WTC11 (cell line): ENCODE measurements around the gene SH3GL2. TPM values are rescaled to one million over a fixed set of nuclear protein-coding genes. Genes with fewer than 3 reads are reported as not detected.

Experiments
- ATAC-seq: fragments of 200-7000 bp; cut with Tn5 transposase; 2 replicates; pipeline ENCODE4 v1.10.0; 2021; ENCODE audit warnings: mild to moderate bottlenecking, moderate library complexity
- CTCF ChIA-PET: fragments of 300-600 bp; sonication (Branson Sonifier 250); formaldehyde crosslinking; loops from one replicate; lab custom pipeline; 2021; ENCODE audit warnings: antibody characterized with exemption; lab: Charles Lee
- POLR2A ChIA-PET: fragments of 350-600 bp; sonication (Branson Sonifier 250); formaldehyde crosslinking; loops from one replicate; lab custom pipeline; 2021; ENCODE audit warnings: antibody characterized with exemption; lab: Charles Lee
- DNase-seq: peaks from one replicate; pipeline ENCODE4 v3.0.0; 2021; ENCODE audit warnings: low spot score
- H3K27ac Mint-ChIP-seq: 2 replicates; pipeline ENCODE4 v1.8.0; 2021; ENCODE audit warnings: mixed read lengths
- H3K27me3 Mint-ChIP-seq: 2 replicates; pipeline ENCODE4 v1.8.0; 2021; ENCODE audit warnings: low read depth, mild to moderate bottlenecking, moderate library complexity, mixed read lengths
- H3K36me3 Mint-ChIP-seq: 2 replicates; pipeline ENCODE4 v1.8.0; 2021; ENCODE audit warnings: mixed read lengths
- H3K4me1 Mint-ChIP-seq: 2 replicates; pipeline ENCODE4 v1.8.0; 2022; ENCODE audit warnings: mixed read lengths
- H3K4me3 Mint-ChIP-seq: 2 replicates; pipeline ENCODE4 v1.8.0; 2021; ENCODE audit warnings: mild to moderate bottlenecking, moderate library complexity, mixed read lengths
- H3K9me3 Mint-ChIP-seq: 2 replicates; pipeline ENCODE4 v1.8.0; 2021; ENCODE audit warnings: mixed read lengths
- ATF3 ChIP-seq: sonication (generic); formaldehyde crosslinking; conservative IDR thresholded peaks from 2 replicates; pipeline ENCODE4 v1.8.1; 2022; ENCODE audit warnings: mild to moderate bottlenecking, missing genetic modification reagents
- CTCF ChIP-seq: fragments of 200-600 bp; IDR thresholded peaks from 2 replicates; pipeline ENCODE4 v1.8.0; 2022; ENCODE audit warnings: antibody characterized with exemption
- E2F5 ChIP-seq: sonication (generic); formaldehyde crosslinking; IDR thresholded peaks from 2 replicates; pipeline ENCODE4 v1.8.1; 2022; ENCODE audit warnings: mild to moderate bottlenecking, moderate library complexity, missing genetic modification reagents
- FOXP1 ChIP-seq: sonication (generic); formaldehyde crosslinking; IDR thresholded peaks from 2 replicates; pipeline ENCODE4 v1.8.0; 2022; ENCODE audit warnings: missing genetic modification reagents, mild to moderate bottlenecking, moderate library complexity, borderline replicate concordance
- MYBL2 ChIP-seq: sonication (generic); formaldehyde crosslinking; IDR thresholded peaks from 2 replicates; pipeline ENCODE4 v1.8.1; 2023; ENCODE audit warnings: mild to moderate bottlenecking, moderate library complexity, missing genetic modification reagents
- NFATC4 ChIP-seq: fragments of 250-450 bp; sonication (Bioruptor Pico); IDR thresholded peaks from 2 replicates; pipeline ENCODE4 v1.9.0; 2021; ENCODE audit warnings: mild to moderate bottlenecking
- NFE2L1 ChIP-seq: sonication (generic); formaldehyde crosslinking; IDR thresholded peaks from 2 replicates; pipeline ENCODE4 v1.8.1; 2023; ENCODE audit warnings: missing genetic modification reagents
- NFYB ChIP-seq: sonication (generic); formaldehyde crosslinking; conservative IDR thresholded peaks from 2 replicates; pipeline ENCODE4 v1.8.0; 2022; ENCODE audit warnings: low read depth, missing genetic modification reagents
- TCF7 ChIP-seq: sonication (generic); formaldehyde crosslinking; IDR thresholded peaks from 2 replicates; pipeline ENCODE4 v1.8.0; 2022; ENCODE audit warnings: mild to moderate bottlenecking, low read depth, missing genetic modification reagents, moderate library complexity
- ZNF121 ChIP-seq: sonication (generic); formaldehyde crosslinking; IDR thresholded peaks from 2 replicates; pipeline ENCODE4 v1.8.0; 2023; ENCODE audit warnings: missing genetic modification reagents
- ZNF138 ChIP-seq: sonication (generic); formaldehyde crosslinking; conservative IDR thresholded peaks from 2 replicates; pipeline ENCODE4 v1.8.1; 2022; ENCODE audit warnings: mild to moderate bottlenecking, moderate library complexity, missing genetic modification reagents
- ZNF423 ChIP-seq: fragments of 250-450 bp; sonication (Bioruptor Pico); IDR thresholded peaks from 2 replicates; pipeline ENCODE4 v2.1.2; 2022; ENCODE audit warnings: mild to moderate bottlenecking, moderate library complexity
- ZSCAN18 ChIP-seq: fragments of 250-450 bp; sonication (Bioruptor Pico); IDR thresholded peaks from 2 replicates; pipeline ENCODE4 v2.1.2; 2022; ENCODE audit warnings: mild to moderate bottlenecking, moderate library complexity
- total RNA-seq: library from RNA; stranded (reverse); gene quantifications from 3 replicates; pipeline ENCODE4 v1.2.3, GENCODE V29; 2021
- TF ChIP-seq, protein P1 (sequence below): fragments of 250-450 bp; sonication (Bioruptor Pico); IDR thresholded peaks from 2 replicates; pipeline ENCODE4 v1.9.0; 2021; ENCODE audit warnings: moderate library complexity, mild to moderate bottlenecking, inconsistent platforms, borderline replicate concordance
- TF ChIP-seq, protein P2 (sequence below): sonication (generic); formaldehyde crosslinking; conservative IDR thresholded peaks from 2 replicates; pipeline ENCODE4 v1.8.1; 2023; ENCODE audit warnings: mild to moderate bottlenecking, low read depth, missing genetic modification reagents, moderate library complexity
- TF ChIP-seq, protein P3 (sequence below): sonication (generic); formaldehyde crosslinking; IDR thresholded peaks from 2 replicates; pipeline ENCODE4 v1.8.1; 2023; ENCODE audit warnings: mild to moderate bottlenecking, missing genetic modification reagents, borderline replicate concordance
- TF ChIP-seq, protein P4 (sequence below): sonication (generic); formaldehyde crosslinking; IDR thresholded peaks from 2 replicates; pipeline ENCODE4 v1.8.1; 2023; ENCODE audit warnings: mild to moderate bottlenecking, missing genetic modification reagents, moderate library complexity

SH3GL2 gene
- total RNA-seq, 1 experiment from 2014 or later = 4.2 TPM

DNA sequence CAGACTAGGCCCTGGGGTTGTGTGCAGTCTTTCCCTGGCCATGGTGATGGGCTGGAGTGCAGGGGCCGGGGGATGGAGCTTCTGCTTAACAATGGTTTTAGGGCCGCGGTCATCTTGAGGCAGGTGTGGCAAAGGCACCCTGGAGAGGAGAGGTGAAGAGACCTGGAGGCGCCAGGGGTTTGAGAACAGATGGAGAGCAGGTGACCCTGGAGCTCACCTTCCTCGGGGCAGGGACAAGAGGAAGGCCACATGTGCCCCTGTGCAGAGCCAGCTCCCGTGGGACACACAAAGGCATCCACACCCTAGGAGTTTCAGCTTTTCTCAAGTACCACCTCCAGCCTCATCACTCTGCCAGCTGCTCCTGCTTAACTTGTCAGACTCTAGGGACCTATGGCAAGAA, 46.4 kb upstream of the SH3GL2 start (continued):
- TF ChIP-seq FOXP1 = no peak
- TF ChIP-seq, protein P1, sequence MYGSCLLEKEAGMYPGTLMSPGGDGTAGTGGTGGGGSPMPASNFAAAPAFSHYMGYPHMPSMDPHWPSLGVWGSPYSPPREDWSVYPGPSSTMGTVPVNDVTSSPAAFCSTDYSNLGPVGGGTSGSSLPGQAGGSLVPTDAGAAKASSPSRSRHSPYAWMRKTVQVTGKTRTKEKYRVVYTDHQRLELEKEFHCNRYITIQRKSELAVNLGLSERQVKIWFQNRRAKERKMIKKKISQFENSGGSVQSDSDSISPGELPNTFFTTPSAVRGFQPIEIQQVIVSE (CRISPR knock-in tag) = no peak
- TF ChIP-seq, protein P2, sequence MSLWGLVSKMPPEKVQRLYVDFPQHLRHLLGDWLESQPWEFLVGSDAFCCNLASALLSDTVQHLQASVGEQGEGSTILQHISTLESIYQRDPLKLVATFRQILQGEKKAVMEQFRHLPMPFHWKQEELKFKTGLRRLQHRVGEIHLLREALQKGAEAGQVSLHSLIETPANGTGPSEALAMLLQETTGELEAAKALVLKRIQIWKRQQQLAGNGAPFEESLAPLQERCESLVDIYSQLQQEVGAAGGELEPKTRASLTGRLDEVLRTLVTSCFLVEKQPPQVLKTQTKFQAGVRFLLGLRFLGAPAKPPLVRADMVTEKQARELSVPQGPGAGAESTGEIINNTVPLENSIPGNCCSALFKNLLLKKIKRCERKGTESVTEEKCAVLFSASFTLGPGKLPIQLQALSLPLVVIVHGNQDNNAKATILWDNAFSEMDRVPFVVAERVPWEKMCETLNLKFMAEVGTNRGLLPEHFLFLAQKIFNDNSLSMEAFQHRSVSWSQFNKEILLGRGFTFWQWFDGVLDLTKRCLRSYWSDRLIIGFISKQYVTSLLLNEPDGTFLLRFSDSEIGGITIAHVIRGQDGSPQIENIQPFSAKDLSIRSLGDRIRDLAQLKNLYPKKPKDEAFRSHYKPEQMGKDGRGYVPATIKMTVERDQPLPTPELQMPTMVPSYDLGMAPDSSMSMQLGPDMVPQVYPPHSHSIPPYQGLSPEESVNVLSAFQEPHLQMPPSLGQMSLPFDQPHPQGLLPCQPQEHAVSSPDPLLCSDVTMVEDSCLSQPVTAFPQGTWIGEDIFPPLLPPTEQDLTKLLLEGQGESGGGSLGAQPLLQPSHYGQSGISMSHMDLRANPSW (CRISPR knock-in tag) = no peak
- TF ChIP-seq, protein P3, sequence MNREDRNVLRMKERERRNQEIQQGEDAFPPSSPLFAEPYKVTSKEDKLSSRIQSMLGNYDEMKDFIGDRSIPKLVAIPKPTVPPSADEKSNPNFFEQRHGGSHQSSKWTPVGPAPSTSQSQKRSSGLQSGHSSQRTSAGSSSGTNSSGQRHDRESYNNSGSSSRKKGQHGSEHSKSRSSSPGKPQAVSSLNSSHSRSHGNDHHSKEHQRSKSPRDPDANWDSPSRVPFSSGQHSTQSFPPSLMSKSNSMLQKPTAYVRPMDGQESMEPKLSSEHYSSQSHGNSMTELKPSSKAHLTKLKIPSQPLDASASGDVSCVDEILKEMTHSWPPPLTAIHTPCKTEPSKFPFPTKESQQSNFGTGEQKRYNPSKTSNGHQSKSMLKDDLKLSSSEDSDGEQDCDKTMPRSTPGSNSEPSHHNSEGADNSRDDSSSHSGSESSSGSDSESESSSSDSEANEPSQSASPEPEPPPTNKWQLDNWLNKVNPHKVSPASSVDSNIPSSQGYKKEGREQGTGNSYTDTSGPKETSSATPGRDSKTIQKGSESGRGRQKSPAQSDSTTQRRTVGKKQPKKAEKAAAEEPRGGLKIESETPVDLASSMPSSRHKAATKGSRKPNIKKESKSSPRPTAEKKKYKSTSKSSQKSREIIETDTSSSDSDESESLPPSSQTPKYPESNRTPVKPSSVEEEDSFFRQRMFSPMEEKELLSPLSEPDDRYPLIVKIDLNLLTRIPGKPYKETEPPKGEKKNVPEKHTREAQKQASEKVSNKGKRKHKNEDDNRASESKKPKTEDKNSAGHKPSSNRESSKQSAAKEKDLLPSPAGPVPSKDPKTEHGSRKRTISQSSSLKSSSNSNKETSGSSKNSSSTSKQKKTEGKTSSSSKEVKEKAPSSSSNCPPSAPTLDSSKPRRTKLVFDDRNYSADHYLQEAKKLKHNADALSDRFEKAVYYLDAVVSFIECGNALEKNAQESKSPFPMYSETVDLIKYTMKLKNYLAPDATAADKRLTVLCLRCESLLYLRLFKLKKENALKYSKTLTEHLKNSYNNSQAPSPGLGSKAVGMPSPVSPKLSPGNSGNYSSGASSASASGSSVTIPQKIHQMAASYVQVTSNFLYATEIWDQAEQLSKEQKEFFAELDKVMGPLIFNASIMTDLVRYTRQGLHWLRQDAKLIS (CRISPR knock-in tag) = no peak
- no peak for TF ChIP-seq ZNF138 (CRISPR knock-in tag)
- TF ChIP-seq TCF7 = no peak
- TF ChIP-seq, all 79 proteins: peak for 0

DNA sequence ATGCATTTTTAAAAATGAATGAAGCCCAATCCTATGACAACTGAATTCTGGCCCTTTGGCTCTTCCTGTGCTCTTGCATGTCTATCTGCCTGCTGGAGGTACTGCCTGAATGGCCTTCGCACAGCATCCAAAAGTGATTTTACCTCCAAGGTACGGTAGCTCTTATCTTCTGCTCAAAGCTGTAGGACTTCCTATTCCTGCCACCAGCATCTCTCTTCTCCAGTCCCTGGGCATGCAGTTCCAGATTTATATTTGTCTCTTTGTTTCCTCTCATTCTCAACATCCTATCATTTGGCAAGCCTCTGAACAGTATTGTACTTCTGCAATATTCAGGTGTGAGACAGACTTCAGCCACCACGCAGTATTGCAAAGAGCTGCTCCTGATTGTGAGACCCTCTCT, 43.7 kb upstream of the SH3GL2 start:
- POLR2A ChIA-PET = no interaction called here
- Mint-ChIP-seq H3K36me3 (peaks cover 13% of the 10 kb centered on the region), H3K4me3 (no peak overlapping the region), H3K27ac (no peak overlapping the region), H3K4me1 (peaks cover 8% of the 10 kb centered on the region), H3K9me3 (peaks cover 21% of the 10 kb centered on the region), H3K27me3 (no peaks in the 10 kb centered on the region)
- CTCF ChIA-PET = no interaction called here
- DNase-seq (no peak), ATAC-seq (no peak)
- TF ChIP-seq E2F5 (CRISPR knock-in tag) (no peak), ZNF121 (CRISPR knock-in tag) (no peak), MYBL2 (CRISPR knock-in tag) (no peak), ZSCAN18 (no peak), NFE2L1 (CRISPR knock-in tag) (no peak), NFATC4 (CRISPR knock-in tag) (no peak), ZNF423 (CRISPR knock-in tag) (no peak), NFYB (CRISPR knock-in tag) (no peak), ATF3 (CRISPR knock-in tag) (no peak), CTCF (no peak)
- TF ChIP-seq, protein P4, sequence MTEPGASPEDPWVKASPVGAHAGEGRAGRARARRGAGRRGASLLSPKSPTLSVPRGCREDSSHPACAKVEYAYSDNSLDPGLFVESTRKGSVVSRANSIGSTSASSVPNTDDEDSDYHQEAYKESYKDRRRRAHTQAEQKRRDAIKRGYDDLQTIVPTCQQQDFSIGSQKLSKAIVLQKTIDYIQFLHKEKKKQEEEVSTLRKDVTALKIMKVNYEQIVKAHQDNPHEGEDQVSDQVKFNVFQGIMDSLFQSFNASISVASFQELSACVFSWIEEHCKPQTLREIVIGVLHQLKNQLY (CRISPR knock-in tag) = no peak
